Measurements from ENCODE around the gene IGFL4.

Gene IGFL4

DNA sequence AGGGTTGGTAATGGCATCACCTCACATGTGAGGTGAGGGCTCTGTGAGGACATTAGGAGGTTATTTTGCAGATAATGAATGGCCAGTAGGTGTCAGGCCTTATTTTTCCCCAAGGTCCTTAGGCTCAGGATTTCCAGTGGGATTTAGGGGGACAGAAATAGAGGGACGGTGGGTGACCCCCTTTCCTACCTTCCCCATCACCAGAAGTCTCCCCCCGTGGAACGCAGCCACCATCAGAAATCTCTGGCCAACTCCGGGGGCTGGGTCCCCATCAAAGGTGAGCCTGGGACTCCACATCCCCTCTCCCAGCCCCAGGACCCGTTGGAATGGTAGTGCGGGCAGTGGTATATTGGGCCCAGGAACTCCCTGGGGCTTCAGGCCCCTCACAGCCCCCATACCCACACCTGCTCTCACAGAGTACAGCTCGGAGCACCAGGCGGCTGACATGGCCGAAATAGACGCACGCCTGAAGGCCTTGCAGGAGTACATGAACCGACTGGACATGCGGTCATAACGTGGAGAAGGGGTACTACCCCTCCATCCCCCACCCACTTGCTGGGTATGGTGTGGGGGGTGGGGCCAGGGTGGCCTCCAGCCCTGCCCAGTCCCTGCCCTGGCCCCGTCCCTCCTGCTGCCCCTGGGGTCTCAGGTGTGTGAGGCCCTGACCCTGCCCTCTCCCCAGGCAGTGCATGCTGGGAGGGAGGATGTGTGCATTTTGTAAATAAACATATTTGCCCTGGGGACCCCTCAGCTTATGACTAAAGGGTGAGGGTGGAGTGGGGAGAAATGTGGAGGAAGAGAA is 22.7 kb downstream of the IGFL4 start:
- H3K36me3 Mint-ChIP-seq = no peaks in the 10 kb centered on the region
- H3K27ac Mint-ChIP-seq = no peak overlapping the region
- no peaks in the 10 kb centered on the region for H3K9me3 Mint-ChIP-seq
- H3K4me3 Mint-ChIP-seq = no peak overlapping the region
- H3K4me1 Mint-ChIP-seq = peaks cover 21% of the 10 kb centered on the region
- H3K27me3 Mint-ChIP-seq = peaks cover 10% of the 10 kb centered on the region

DNA sequence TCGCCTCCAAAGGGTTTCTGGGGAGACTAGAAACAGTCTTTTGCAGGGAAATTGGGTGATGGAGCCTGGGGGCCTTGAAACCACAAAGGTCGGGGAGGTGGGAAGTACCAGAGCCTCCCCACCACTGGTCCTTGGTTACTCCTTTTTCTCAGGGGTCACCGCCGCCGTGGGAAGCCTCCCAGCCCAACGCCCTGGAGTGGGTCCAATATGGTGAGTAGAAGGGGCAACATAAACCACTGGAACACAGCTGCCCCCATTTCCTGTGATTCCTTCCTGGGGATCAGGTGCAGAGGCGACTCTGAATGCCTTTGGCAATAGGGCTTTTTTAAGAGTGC is 23.7 kb downstream of the IGFL4 start:
- H3K4me1 Mint-ChIP-seq = peaks cover 21% of the 10 kb centered on the region
- no peaks in the 10 kb centered on the region for H3K36me3 Mint-ChIP-seq
- H3K27me3 Mint-ChIP-seq = peaks cover 10% of the 10 kb centered on the region
- H3K4me3 Mint-ChIP-seq = peak overlapping the region; percentile 89
- H3K9me3 Mint-ChIP-seq = no peaks in the 10 kb centered on the region
- no peak overlapping the region for H3K27ac Mint-ChIP-seq

DNA sequence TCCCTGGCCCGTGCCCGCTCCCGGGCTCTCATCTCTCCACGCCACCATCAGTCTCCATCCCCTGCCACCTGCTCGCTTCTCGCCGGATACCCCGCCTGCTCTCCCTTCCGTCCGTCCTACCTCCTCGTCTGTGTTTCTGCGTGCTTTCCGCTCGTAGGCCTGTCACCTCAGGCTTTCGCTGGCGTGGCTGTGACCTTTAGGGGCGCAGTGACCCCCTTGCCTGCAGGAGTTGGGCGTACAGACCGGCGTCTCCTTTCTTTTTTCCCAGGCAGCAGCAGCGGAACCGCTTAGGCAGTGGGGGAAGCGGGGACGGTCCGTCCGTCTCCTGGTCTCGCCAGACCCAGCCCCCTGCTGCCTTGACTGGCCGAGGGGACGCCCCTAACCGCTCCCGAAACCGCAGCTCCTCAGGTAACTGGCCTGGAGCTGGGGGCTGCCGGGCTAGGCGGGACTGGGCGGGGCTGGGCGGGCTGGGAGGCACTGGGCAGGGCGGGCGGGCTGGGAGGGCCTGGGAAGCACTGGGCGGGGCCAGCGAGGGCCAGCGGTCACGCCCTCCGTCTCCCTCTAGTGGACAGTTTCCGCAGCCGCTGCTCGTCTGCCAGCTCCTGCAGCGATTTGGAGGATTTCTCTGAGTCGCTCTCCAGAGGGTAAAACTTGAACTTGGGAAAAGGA is 24.2 kb downstream of the IGFL4 start:
- Mint-ChIP-seq H3K27ac (peak overlapping the region; percentile 6), H3K36me3 (no peaks in the 10 kb centered on the region), H3K4me1 (peaks cover 21% of the 10 kb centered on the region), H3K27me3 (peaks cover 10% of the 10 kb centered on the region), H3K4me3 (peak overlapping the region; percentile 89), H3K9me3 (no peaks in the 10 kb centered on the region)

DNA sequence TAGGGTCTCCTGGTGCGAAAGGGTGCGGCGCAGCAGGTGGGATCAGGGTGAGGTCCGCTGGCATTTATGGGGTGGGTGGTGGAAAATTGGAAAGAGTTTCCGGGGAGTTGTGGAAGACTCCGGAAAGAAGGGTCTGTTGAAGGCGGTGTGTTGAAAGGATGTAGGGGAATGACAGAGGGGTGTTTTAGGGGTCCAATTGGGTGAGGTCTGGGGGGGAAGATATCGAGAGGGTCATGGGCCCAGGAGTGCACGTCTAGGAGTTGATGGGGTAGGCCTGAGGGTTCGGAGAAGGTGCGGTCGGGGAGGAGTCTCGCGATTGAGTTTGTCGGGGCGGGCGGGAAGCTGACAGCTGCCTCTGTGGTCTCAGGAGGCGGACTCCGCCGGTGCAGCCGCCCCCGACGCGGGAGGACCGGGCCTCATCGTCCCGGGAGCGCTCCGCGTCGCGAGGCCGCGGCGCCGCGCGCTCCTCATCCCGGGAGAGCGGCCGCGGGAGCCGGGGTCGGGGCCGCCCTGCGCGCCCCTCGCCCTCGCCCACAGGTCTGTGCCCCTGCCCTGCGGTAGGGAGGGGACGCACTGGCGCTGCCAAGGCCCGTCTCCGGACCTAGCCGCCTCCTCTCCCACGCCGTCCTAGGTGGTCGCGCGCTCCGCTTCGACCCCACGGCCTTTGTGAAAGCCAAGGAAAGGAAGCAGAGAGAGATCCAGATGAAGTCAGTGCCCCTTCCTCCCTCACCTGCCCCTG is 24.9 kb downstream of the IGFL4 start:
- H3K36me3 Mint-ChIP-seq = no peaks in the 10 kb centered on the region
- no peaks in the 10 kb centered on the region for H3K9me3 Mint-ChIP-seq
- peak overlapping the region; percentile 89 for H3K4me3 Mint-ChIP-seq
- H3K27ac Mint-ChIP-seq = peak overlapping the region; percentile 17
- H3K27me3 Mint-ChIP-seq = peaks cover 10% of the 10 kb centered on the region
- H3K4me1 Mint-ChIP-seq = peaks cover 21% of the 10 kb centered on the region

DNA sequence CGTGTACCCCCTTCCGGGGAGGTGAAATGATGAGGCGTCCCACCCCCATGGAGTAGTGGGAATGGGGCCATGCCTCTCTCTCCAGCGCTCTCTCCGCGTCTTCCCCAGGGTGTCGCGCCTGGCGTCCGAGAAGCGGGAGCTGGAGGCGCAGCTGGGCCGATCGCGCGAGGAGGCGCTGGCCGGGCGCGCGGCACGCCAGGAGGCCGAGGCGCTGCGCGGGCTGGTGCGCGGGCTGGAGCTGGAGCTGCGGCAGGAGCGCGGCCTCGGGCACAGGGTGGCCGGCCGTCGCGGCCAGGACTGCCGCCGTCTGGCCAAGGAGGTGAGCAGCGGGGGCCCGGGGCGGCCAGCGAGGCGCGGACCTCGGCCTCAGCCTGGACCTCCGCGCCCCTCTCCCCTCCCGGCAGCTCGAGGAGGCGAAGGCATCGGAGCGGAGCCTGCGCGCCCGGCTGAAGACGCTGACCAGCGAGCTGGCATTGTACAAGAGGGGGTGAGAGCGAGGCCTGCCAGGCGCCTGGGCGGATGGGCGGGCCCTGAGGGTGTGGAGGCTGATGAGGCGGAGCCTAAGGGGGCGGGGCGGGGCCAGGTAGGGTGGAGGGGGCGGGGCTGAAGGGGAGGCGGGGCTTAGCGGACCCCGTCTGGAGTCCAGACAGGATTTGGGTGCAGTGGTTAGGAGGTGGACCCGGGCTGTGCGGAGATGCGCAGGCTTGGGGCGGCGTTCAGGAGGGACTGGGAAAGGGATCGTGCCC is 25.7 kb downstream of the IGFL4 start:
- Mint-ChIP-seq H3K4me1 (peaks cover 21% of the 10 kb centered on the region), H3K9me3 (no peaks in the 10 kb centered on the region), H3K27ac (peak overlapping the region; percentile 17), H3K27me3 (peaks cover 10% of the 10 kb centered on the region), H3K36me3 (no peaks in the 10 kb centered on the region), H3K4me3 (peak overlapping the region; percentile 81)

DNA sequence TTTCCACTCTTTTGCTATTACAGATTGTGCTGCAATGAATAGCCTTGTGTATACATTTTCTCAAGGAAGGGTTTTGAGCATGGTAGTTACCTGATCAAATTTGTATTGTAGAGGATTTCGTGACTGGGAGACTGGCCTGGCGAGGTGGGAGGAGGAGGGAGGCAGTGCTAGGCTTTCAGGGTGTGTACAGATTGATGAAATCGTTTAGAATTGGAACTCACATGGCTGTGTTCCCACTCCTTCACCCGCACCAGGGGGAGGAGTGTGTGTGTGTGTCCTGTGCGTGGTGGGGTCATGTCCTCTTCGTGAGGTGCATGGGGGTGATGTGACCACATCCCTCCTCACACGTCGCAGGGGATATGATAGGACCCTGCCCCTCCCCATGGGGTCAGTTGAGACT is 26.3 kb downstream of the IGFL4 start:
- peak overlapping the region; percentile 60 for H3K4me3 Mint-ChIP-seq
- no peak overlapping the region for H3K27ac Mint-ChIP-seq

DNA sequence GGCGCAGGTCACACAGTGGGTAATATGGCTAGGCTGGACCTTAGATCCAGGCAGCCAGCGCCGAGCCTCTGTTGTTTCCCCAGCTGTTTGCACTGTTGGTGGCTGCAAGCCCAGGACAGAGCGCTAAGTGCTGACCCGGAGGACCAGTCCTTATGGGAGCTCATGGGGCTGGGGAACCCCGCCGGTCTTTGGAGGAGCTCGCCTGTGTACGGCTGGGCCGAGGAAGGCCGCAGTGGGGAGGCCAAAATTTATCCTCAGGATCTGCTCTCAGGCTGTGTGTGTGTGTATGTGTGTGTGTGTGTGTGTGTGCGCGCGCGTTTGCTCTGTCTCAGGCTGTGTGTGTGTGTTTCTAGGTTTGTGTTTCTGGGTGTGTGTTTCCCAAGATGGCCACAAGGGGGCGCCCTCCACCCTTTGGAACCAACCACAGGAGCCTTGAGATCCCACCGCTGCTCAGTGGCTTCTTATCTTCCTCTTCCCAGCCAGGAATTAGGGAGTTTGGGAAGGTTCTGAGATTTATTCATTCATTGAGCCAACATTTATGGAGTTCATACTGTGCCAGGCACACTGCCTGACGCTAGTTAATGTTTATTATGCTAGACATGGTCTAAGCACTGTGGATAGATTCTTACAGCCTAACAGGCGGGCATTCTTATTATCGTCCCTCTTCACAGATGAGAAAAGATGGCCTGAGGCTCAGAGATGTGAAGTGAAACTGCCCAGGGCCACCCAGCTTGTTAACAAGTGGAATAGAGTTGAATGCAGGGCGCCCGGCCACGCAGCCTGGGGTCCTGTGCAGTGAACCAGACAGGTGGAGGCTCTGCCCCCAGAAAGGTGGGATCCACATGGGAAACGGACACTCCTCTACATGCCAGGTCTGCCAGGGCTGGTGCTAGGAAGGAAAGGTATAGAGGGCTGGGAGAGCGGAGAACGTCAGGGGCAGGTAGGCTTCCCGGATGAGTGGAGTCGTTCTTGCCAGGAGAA is 31.0 kb downstream of the IGFL4 start:
- Mint-ChIP-seq H3K27me3 (peaks cover 5% of the 10 kb centered on the region), H3K27ac (no peak overlapping the region), H3K4me3 (no peak overlapping the region), H3K9me3 (no peaks in the 10 kb centered on the region), H3K4me1 (peaks cover 6% of the 10 kb centered on the region), H3K36me3 (peaks cover 3% of the 10 kb centered on the region)

More for the DNA sequence above, 26.3 kb downstream of the IGFL4 start:
- Mint-ChIP-seq H3K27me3 (peaks cover 10% of the 10 kb centered on the region), H3K9me3 (no peaks in the 10 kb centered on the region), H3K36me3 (no peaks in the 10 kb centered on the region), H3K4me1 (peaks cover 21% of the 10 kb centered on the region)

DNA sequence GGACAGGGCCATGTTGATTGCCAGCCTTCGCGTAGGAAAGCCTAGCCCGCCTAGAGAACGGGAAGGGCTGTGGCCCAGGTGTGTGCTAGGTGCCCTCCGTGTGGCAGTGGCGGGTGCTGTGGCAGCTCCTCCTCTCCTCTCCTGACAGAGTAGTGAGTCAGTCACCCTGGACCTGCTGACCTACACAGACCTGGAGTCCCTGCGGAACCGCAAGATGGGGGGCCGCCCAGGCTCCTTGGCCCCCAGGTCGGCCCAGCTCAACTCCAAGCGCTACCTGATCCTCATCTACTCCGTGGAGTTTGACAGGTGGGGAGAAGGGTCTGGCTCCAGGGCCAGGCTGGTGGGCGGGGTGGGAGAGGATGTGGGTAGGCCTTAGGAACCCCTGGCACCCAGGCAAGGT is 34.4 kb downstream of the IGFL4 start:
- Mint-ChIP-seq H3K4me3 (no peak overlapping the region), H3K9me3 (no peaks in the 10 kb centered on the region), H3K4me1 (peaks cover 1% of the 10 kb centered on the region), H3K27me3 (no peaks in the 10 kb centered on the region), H3K27ac (no peak overlapping the region), H3K36me3 (peaks cover 3% of the 10 kb centered on the region)

DNA sequence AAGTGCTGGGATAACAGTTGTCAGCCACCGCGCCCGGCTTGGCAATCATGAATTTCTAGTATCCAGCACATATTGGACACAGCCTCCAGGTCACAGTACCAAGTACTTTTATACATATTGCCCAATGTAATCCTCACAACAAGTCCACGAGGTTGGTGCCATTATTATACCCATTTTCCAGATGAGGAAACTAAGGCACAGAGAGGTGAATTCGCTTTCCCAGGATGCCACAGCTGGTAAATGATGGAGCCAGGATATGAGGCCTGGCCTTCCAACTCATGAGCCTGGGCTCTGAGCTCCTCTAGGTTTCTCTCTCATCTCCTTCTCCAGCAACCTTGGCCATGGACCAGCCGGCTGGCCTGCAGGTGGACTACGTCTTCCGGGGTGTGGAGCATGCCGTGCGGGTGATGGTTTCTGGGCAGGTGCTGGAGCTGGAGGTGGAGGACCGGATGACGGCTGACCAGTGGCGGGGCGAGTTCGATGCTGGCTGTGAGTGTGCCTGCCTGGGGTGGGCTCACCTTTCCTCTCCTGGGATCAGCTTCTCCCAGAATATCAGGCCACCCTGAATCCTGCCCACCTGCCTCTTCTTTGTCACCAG is 38.0 kb downstream of the IGFL4 start:
- H3K27me3 Mint-ChIP-seq = no peaks in the 10 kb centered on the region
- no peaks in the 10 kb centered on the region for H3K9me3 Mint-ChIP-seq
- H3K4me1 Mint-ChIP-seq = peaks cover 29% of the 10 kb centered on the region
- H3K36me3 Mint-ChIP-seq = peaks cover 7% of the 10 kb centered on the region
- no peak overlapping the region for H3K27ac Mint-ChIP-seq
- no peak overlapping the region for H3K4me3 Mint-ChIP-seq

DNA sequence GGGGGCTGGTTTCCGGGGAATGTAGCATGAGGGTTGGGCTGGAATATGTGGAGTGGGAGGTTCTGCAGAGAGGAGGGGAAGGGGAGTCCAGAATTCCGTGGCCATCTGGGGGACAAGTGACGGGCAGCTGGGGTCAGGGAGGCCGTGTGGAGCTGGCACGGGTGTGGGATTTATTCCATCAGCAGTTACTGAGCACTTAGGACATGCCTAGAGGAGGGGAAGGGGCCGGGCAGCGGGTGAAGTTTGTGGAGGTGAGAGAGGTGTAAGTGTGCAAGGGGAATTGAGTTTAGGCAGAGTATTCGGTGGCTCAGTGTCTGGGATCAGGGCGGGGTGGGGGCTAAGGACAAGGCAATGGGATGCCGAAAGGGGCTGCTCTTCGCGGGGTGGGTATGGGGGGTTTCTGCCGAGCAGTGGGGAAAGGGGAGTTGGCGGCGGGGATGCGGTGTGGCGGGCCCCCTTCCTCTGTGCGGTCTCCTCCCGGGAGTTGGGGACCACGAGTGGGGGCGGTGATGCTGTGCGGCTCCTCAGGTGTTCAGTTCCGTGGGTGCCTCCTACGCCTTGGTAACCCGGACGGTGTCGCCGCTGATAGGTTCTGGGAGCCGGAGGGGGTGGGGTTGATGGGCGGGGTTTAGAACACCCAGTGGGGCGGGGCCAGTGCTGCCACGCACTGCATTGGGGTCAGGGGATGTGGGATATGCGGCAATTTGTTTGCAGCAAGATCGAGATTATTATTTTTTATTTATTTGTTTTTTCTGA is 40.1 kb downstream of the IGFL4 start:
- H3K36me3 Mint-ChIP-seq = peaks cover 11% of the 10 kb centered on the region
- H3K27ac Mint-ChIP-seq = peak overlapping the region; percentile 14
- peak overlapping the region; percentile 51 for H3K4me3 Mint-ChIP-seq
- peaks cover 42% of the 10 kb centered on the region for H3K4me1 Mint-ChIP-seq
- no peaks in the 10 kb centered on the region for H3K9me3 Mint-ChIP-seq
- H3K27me3 Mint-ChIP-seq = no peaks in the 10 kb centered on the region

DNA sequence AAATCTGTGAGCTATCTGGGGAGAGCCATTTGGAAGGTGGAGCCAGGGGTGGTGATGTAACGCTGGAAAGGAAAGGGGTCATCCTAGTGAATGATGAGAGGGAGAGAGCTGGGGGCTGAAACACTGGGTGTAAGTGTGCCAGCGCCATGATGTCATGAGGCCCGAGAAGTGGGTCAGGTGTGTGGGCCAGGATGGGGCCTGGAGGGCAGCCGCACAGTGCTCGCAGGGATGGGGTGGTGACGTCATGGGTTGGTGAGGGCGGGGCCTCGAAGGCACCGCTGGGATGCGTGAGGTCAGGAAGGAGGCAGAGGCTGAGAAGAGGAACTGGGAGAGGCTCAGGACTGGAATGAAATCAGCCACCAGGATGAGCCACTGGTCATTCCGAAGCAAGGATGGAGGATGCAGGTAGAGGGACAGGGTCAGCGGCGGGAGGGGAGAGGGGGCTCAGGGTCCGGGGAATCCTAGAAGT is 41.1 kb downstream of the IGFL4 start:
- Mint-ChIP-seq H3K4me1 (peaks cover 42% of the 10 kb centered on the region), H3K36me3 (peaks cover 11% of the 10 kb centered on the region), H3K4me3 (peak overlapping the region; percentile 58), H3K27me3 (no peaks in the 10 kb centered on the region), H3K27ac (no peak overlapping the region), H3K9me3 (no peaks in the 10 kb centered on the region)

DNA sequence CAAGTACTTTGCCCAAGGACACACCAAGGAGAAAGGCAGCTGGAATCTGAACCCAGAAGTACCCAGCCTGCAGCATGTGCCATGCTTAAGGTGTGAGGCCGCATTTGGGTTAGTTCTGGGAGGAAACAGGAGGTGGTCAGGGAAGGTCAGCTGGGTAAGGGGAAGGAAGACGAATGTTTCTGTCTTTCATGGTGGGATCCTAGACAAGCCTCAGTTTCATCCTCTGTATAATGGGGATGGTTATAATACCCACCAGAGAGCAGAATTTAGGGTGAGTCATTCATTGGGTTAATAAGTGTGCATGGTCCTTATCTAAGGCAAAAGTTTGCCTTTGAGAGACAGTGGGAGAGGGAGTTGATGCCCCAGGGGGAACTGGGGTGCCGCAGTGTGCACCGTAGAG is 42.0 kb downstream of the IGFL4 start:
- peaks cover 42% of the 10 kb centered on the region for H3K4me1 Mint-ChIP-seq
- no peaks in the 10 kb centered on the region for H3K27me3 Mint-ChIP-seq
- H3K9me3 Mint-ChIP-seq = no peaks in the 10 kb centered on the region
- H3K4me3 Mint-ChIP-seq = no peak overlapping the region
- peaks cover 11% of the 10 kb centered on the region for H3K36me3 Mint-ChIP-seq
- no peak overlapping the region for H3K27ac Mint-ChIP-seq

DNA sequence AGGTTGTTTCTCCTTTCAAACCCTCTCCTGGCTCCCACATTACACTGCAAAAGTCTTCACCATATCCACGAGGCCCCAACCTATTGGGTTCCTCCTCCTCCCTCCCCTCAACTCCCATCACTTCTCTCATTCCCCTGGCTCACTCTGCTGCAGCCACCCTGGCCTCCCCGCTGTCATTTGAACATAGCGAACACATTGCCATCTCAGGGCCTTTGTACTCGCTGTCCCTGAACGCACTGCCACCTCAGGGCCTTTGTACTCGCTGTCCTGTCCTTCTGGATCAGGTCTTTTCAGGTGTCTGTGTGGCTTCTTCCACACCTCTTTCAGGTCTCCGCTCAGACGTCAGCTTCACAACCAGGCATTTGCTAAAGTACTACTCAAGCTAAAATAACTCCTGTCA is 43.9 kb downstream of the IGFL4 start:
- H3K4me3 Mint-ChIP-seq = no peak overlapping the region
- peaks cover 11% of the 10 kb centered on the region for H3K36me3 Mint-ChIP-seq
- no peaks in the 10 kb centered on the region for H3K9me3 Mint-ChIP-seq
- H3K27ac Mint-ChIP-seq = no peak overlapping the region
- H3K4me1 Mint-ChIP-seq = peaks cover 42% of the 10 kb centered on the region
- no peaks in the 10 kb centered on the region for H3K27me3 Mint-ChIP-seq

Measured in activated naive CD4-positive, alpha-beta T cell treated with anti-CD3 and anti-CD28 coated beads, Interleukin-2, amount 50 U/mL, for 24 hours (primary cell).